GM10847 (cell line): Measurements from ENCODE around the gene LYZL6.

ENCODE experiments used
- POLR2A ChIP-seq: IDR thresholded peaks from 2 replicates; pipeline ENCODE4 v1.6.1; 2011; ENCODE audit not compliant: insufficient read length; ENCODE audit errors: extremely low read depth

Gene LYZL6

DNA sequence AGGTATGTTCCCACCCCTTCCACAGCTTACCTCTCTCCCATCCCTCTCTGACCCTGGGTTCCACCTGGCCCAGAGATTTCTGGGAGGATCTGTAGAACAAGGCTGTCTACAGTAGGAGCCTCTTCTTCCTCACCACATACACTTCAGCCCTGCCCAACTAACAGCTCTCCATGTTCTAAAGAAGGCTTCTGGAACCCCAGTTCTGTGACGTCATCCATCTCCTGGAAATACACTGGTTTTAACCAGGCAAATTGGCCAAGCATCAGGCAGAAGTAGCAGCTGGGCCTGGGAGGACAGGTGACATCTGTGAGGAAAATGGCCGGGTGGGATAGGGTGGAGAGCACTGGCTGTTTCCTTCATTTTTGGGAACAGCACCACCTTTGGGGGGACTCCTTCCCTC lies at the start of gene LYZL6:
Gene LYZL6, minus strand, starts transcription at position 177 of the 400 bp plus-strand sequence. CDS start 4,357 bp downstream, outside the sequence.
- TF ChIP-seq POLR2A = no peak

DNA sequence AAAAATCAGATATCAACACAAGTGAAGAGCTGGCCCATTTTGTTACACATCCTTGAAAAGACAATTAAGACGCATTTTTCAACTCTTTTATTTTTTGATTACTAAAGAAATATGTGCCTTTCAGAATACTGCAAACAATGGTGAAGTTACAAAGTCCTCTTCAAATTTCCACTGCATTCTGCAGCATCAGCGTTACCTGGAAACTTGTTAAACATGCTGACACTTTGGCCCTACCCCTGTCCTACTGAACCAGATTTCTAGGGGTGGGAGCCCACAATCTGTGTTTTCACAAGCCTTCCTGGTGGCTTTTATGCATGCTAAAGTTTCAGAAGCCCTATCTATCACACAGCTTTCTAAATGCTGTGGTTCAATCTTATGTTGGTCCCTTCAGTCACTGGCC lies 47.6 kb upstream of the LYZL6 start:
- no peak for TF ChIP-seq POLR2A

GRCh38 chr17:35988164-35988563 lies 44.7 kb upstream of the LYZL6 start:
- TF ChIP-seq POLR2A = no peak

DNA sequence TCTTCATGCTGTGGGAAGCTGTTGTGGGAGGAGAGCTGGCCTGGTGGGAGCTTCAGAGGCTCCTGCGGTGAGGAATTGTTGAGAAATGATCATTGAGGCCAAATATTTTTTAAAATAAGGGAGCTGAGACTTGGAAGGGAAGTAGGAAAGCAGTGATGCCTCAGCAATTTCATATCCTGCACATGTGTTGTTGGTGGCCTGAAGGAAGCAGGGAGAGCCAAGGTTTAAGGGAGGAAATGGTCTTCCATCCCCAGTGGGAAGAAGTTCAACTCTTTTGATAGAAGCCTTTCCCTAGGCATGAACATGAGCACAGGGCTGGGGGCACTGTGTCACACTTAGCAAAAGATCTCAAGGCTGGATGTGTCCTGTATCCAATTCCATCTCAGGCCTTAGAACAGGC lies 43.1 kb upstream of the LYZL6 start, which contains the start of gene CCL14:
Gene CCL14, minus strand, starts transcription at position 87 of the 400 bp plus-strand sequence. Its CDS starts 80 bp downstream, at position 7.
- no peak for TF ChIP-seq POLR2A

GRCh38 chr17:35984140-35984539 lies 40.6 kb upstream of the LYZL6 start:
- no peak for TF ChIP-seq POLR2A

- TF ChIP-seq POLR2A = no peak
These were observed 39.1 kb upstream of the LYZL6 start for GRCh38 chr17:35982409-35983191.

DNA sequence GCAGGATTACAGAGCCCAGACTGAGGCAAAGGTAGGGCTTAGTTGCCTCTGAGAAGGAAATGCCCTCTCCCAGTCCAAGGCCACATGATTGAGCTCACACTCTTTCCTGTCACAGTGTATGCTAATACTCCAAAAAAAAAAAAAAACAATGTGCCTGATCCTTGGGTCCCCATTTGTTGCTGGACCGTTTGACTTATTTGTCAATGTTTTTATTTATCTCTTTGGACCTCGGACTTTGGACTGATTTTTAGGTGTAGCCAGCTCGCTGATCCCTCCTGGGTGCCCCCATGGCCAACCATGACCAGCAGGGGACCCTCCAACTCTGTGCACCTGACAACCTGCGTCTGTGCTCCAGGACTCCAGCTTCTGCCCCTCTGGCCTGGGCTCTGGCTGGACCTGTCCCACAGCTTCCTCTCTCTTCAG lies 38.4 kb upstream of the LYZL6 start:
- TF ChIP-seq POLR2A = no peak

DNA sequence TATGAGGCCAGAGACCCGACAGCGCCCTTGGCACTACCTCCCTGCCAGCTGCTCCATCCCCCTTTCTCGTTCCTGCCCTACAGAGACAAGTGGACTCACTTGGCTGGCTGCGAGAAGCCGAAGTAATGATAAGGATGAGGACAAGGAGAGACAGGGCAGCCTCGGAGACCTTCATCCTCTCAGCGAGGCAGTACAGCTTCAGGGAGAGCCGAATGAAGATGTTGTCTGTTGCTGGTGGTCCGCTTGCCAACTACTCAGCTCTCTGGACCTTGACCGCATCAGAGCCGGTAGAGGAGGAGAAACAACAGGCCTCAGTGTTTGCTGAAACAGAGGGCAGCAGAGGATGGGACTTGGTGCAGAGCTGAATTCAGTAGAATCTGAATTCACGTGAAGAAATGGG lies 37.7 kb upstream of the LYZL6 start, which contains the start of gene CCL16:
Gene CCL16, minus strand, starts transcription at position 252 of the 400 bp plus-strand sequence. Its CDS starts 77 bp downstream, at position 175.
- no peak for TF ChIP-seq POLR2A

- no peak for TF ChIP-seq POLR2A
These were observed 34.8 kb upstream of the LYZL6 start for GRCh38 chr17:35978346-35978745.

- no peak for TF ChIP-seq POLR2A
These were observed 34.0 kb upstream of the LYZL6 start for GRCh38 chr17:35977509-35977908.

DNA sequence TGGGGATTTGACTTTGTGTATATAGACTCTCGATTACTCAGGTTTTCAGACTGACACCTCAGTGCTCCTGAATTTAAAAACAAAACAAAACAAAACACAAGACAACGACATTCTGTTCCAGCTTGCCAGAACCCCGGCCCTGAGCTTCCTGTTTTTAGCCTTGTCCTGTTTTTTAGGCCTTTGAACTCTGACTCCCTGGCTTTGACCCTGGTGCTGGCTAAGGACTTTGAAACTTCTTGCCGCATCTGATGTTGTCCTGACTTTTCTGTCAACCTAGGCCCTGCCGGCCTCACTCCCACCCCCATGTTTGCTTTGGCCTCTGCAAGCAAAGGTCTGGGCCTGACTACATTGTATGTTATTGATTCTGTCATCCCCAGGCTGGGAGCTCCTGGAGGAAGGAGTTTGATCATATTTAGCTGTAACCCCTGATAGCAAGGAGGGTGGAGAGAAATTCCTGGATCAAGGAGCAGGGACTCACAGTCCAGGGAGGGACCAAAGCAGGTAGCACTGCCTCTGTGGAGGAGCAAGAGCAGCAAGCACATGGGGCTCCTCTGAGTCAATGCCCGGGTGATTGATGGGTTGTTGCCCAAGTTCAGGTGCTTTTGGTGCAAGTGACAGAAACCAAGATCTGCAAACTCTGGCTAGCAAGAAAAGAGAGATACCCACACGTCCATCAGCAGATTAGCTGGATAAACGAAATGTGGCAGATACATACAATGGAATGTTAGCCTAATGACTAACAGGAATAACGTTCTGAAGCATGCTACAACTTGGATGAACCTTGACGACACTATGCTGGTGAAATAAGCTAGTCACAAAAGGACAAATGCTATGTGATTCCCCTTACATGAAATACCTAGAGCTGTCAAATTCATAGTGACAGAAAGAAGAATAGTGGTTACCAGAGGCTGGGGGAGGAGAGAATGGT lies 30.1 kb upstream of the LYZL6 start:
- TF ChIP-seq POLR2A = no peak

DNA sequence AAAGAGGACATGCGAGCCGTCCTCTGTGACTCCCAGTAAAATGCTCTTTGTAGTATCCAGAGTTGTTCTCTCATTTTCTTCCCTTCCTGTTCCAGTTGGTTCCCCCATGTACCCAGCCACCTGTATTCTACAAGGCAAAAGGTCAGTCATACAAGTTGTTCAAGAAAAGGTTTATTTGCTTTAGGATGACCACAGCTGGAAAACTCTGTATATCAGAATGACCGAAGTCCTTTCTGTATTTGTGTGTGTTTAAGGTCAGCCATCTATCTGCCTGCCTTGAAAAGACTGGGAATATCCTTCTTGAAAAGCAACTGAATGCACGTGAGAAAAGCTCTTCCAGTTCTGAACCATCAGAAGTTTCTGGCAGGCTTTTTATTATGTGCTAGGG lies 29.4 kb upstream of the LYZL6 start:
- TF ChIP-seq POLR2A = no peak

- no peak for TF ChIP-seq POLR2A
These were observed 29.0 kb upstream of the LYZL6 start for GRCh38 chr17:35972535-35972934.

- TF ChIP-seq POLR2A = no peak
These were observed 28.6 kb upstream of the LYZL6 start for GRCh38 chr17:35972066-35972465.

GRCh38 chr17:35969558-35970380 lies 26.3 kb upstream of the LYZL6 start:
- no peak for TF ChIP-seq POLR2A

- TF ChIP-seq POLR2A = no peak
These were observed 25.1 kb upstream of the LYZL6 start for GRCh38 chr17:35968520-35969054.
